HepG2 (cell line): ENCODE data around the gene SMAD7. TPM values are rescaled to one million over a fixed set of nuclear protein-coding genes. Genes with fewer than 3 reads are reported as not detected.
A peak's percentile ranks its signal among the peaks of the same experiment; 100 is the strongest.

Experiments
- AKAP8 ChIP-seq: sonication (generic); formaldehyde crosslinking; IDR thresholded peaks from 2 replicates; pipeline ENCODE4 v1.5.1; 2020; ENCODE audit warnings: mild to moderate bottlenecking, missing genetic modification reagents
- ATAD3A ChIP-seq: sonication (generic); formaldehyde crosslinking; IDR thresholded peaks from 2 replicates; pipeline ENCODE4 v1.4.0; 2020; ENCODE audit warnings: missing genetic modification reagents
- FOXA3 ChIP-seq: IDR thresholded peaks from 2 replicates; pipeline ENCODE4 v1.6.1; 2016; ENCODE audit warnings: missing genetic modification reagents, missing compliant biosample characterization
- HMG20B ChIP-seq: conservative IDR thresholded peaks from 2 replicates; pipeline ENCODE4 v1.6.1; 2016; ENCODE audit warnings: missing genetic modification reagents, missing compliant biosample characterization
- HNF4A ChIP-seq: sonication (generic); formaldehyde crosslinking; IDR thresholded peaks from 2 replicates; pipeline ENCODE4 v1.4.0; 2020; ENCODE audit warnings: missing genetic modification reagents
- HOMEZ ChIP-seq: IDR thresholded peaks from 2 replicates; pipeline ENCODE4 v1.6.1; 2016; ENCODE audit warnings: low read depth
- IKZF5 ChIP-seq: IDR thresholded peaks from 2 replicates; pipeline ENCODE4 v1.6.1; 2018; ENCODE audit warnings: missing genetic modification reagents, mild to moderate bottlenecking, missing compliant biosample characterization
- IRX3 ChIP-seq: sonication (generic); formaldehyde crosslinking; IDR thresholded peaks from 2 replicates; pipeline ENCODE4 v1.8.1; 2023; ENCODE audit warnings: mild to moderate bottlenecking, low read depth, missing genetic modification reagents, borderline replicate concordance
- JUNB ChIP-seq: sonication (generic); formaldehyde crosslinking; IDR thresholded peaks from 2 replicates; pipeline ENCODE4 v1.8.0; 2022; ENCODE audit warnings: missing genetic modification reagents, mild to moderate bottlenecking, borderline replicate concordance
- KLF13 ChIP-seq: sonication (generic); formaldehyde crosslinking; IDR thresholded peaks from 2 replicates; pipeline ENCODE4 v1.4.0; 2020; ENCODE audit warnings: mild to moderate bottlenecking, missing genetic modification reagents
- MAFF ChIP-seq: IDR thresholded peaks from 2 replicates; pipeline ENCODE4 v1.6.1; 2011; ENCODE audit warnings: low read depth, low read length, improper control_type of control experiment
- MYPOP ChIP-seq: sonication (generic); formaldehyde crosslinking; IDR thresholded peaks from 2 replicates; pipeline ENCODE4 v1.8.1; 2023; ENCODE audit warnings: mild to moderate bottlenecking, moderate library complexity, missing genetic modification reagents
- NFE2L1 ChIP-seq: sonication (generic); formaldehyde crosslinking; IDR thresholded peaks from 2 replicates; pipeline ENCODE4 v1.4.0; 2020; ENCODE audit warnings: missing genetic modification reagents, mild to moderate bottlenecking, borderline replicate concordance
- TBX2 ChIP-seq: sonication (generic); formaldehyde crosslinking; IDR thresholded peaks from 2 replicates; pipeline ENCODE4 v1.5.0; 2020; ENCODE audit warnings: missing genetic modification reagents, mild to moderate bottlenecking, borderline replicate concordance
- USF2 ChIP-seq, 2 experiments: sonication (generic) in 1 of 2; formaldehyde crosslinking in 1 of 2; IDR thresholded peaks; 2 replicates each; pipeline versions ENCODE4 v1.5.1 to v1.6.1; 2011 to 2020; ENCODE audit warnings: borderline replicate concordance in 1 of 2, low read depth in 1 of 2, low read length in 1 of 2, mild to moderate bottlenecking in 1 of 2, missing genetic modification reagents in 1 of 2, moderate library complexity in 1 of 2
- YEATS2 ChIP-seq: sonication (generic); formaldehyde crosslinking; IDR thresholded peaks from 2 replicates; pipeline ENCODE4 v1.4.0; 2020; ENCODE audit warnings: missing genetic modification reagents, borderline replicate concordance
- ZBTB34 ChIP-seq: sonication (generic); formaldehyde crosslinking; IDR thresholded peaks from 2 replicates; pipeline ENCODE4 v1.8.0; 2022; ENCODE audit warnings: mild to moderate bottlenecking, missing genetic modification reagents
- ZFP41 ChIP-seq: sonication (generic); formaldehyde crosslinking; IDR thresholded peaks from 2 replicates; pipeline ENCODE4 v1.4.0; 2020; ENCODE audit warnings: mild to moderate bottlenecking, missing genetic modification reagents, borderline replicate concordance
- ZFY ChIP-seq: sonication (generic); formaldehyde crosslinking; IDR thresholded peaks from 2 replicates; pipeline ENCODE4 v1.4.0; 2020; ENCODE audit warnings: missing genetic modification reagents
- ZNF501 ChIP-seq: sonication (generic); formaldehyde crosslinking; IDR thresholded peaks from 2 replicates; pipeline ENCODE4 v1.5.1; 2020; ENCODE audit warnings: mild to moderate bottlenecking, moderate library complexity, missing genetic modification reagents
- ZNF510 ChIP-seq: sonication (generic); formaldehyde crosslinking; IDR thresholded peaks from 2 replicates; pipeline ENCODE4 v1.4.0; 2020; ENCODE audit warnings: low read depth, mild to moderate bottlenecking, missing genetic modification reagents
- ZNF782 ChIP-seq: sonication (generic); formaldehyde crosslinking; IDR thresholded peaks from 2 replicates; pipeline ENCODE4 v1.4.0; 2020; ENCODE audit warnings: missing genetic modification reagents, mild to moderate bottlenecking, borderline replicate concordance
- polyA plus RNA-seq, 8 experiments: library from polyadenylated mRNA; depleted of rRNA in 3 of 8; stranded (reverse) in 7 of 8; unstranded in 1 of 8; fragments of >200 nt; fragmentation: Illumina TruSeq in 4 of 8; extraction: Trizol in 4 of 8; gene quantifications; 2 replicates each; pipeline versions ENCODE4 v1.2.1 to v1.2.3, GENCODE V29; 2011 to 2016; ENCODE audit warnings: low read depth in 4 of 8, missing spikeins in 1 of 8, mixed read lengths in 1 of 8; ENCODE audit not compliant: insufficient read depth in 1 of 8
- total RNA-seq, 5 experiments: library from RNA; depleted of rRNA; stranded (reverse); fragments of >200 nt; fragmentation: Illumina TruSeq; extraction: Trizol; gene quantifications; 2 replicates each; pipeline ENCODE4 v1.2.3, GENCODE V29; 2016; ENCODE audit warnings: low read depth in 1 of 5

SMAD7 gene
- total and polyA plus RNA-seq, 2 of the 13 experiments (the other 11 are each of a cell fraction or from before 2014, with no cell fraction given): 17.4 to 24.7 TPM

- TF ChIP-seq HOMEZ (CRISPR knock-in tag) (peak; percentile 64), ZNF501 (CRISPR knock-in tag) (peak; percentile 89; the same call in 1 of the 2 replicates), TBX2 (CRISPR knock-in tag) (peak; percentile 65; the same call in 1 of the 2 replicates), HMG20B (CRISPR knock-in tag) (0 out of 2 replicates have a peak, but pooled peaks have one; percentile 18), NFE2L1 (CRISPR knock-in tag) (no peak), KLF13 (CRISPR knock-in tag) (peak; percentile 67; the same call in 1 of the 2 replicates), YEATS2 (CRISPR knock-in tag) (no peak), FOXA3 (CRISPR knock-in tag) (peak; percentile 54), AKAP8 (CRISPR knock-in tag) (no peak), JUNB (CRISPR knock-in tag) (no peak), MYPOP (peak; percentile 54; the same call in 1 of the 2 replicates), ZFY (peak; percentile 81), IRX3 (CRISPR knock-in tag) (no peak), IKZF5 (peak; percentile 46), ZNF510 (CRISPR knock-in tag) (no peak), MAFF (no peak), ATAD3A (CRISPR knock-in tag) (no peak), ZBTB34 (CRISPR knock-in tag) (peak; percentile 66; the same call in 1 of the 2 replicates), USF2 (IDR thresholded peaks at IDR 0.05; ENCODE audit: low read depth, low read length) (no peak), USF2 (CRISPR knock-in tag; IDR thresholded peaks at IDR 0.05; ENCODE audit: borderline replicate concordance) (no peak), ZFP41 (0 out of 2 replicates have a peak, but pooled peaks have one; percentile 28), HNF4A (CRISPR knock-in tag) (peak; percentile 28; the same call in 1 of the 2 replicates), ZNF782 (CRISPR knock-in tag) (peak; percentile 46; the same call in 1 of the 2 replicates)
Observed at GRCh38 chr18:48896875-48897511, 53.8 kb downstream of the SMAD7 start (continued).
